ENCODE data around the gene PHKA2. TPM values are rescaled to one million over a fixed set of nuclear protein-coding genes. Genes with fewer than 3 reads are reported as not detected.
A peak's percentile ranks its signal among the peaks of the same experiment; 100 is the strongest.

PHKA2 gene
- total RNA-seq (2013; cell fraction: nucleolus; rRNA removed), result 95.4 and 95.7 TPM in 2 replicates
- total RNA-seq (2014; rRNA removed) (15.6 and 17.5 TPM in 2 replicates), total RNA-seq (2014; rRNA removed; fragmentation: Illumina TruSeq; extraction: Trizol) (13.1 and 15.9 TPM in 2 replicates), total RNA-seq (2021) (22.7 and 25.6 TPM in 2 replicates), polyA plus RNA-seq (2011; rRNA removed) (18.9 and 25.0 TPM in 2 replicates), polyA plus RNA-seq (2014; fragmentation: Illumina TruSeq; extraction: Trizol) (12.3 and 17.2 TPM in 2 replicates), polyA plus RNA-seq (2014; fragmentation: Nextera tagmentation; extraction: Ambion mirVana) (1 to 10 TPM; 1.4 to 5.3 TPM), polyA plus RNA-seq (2014; rRNA removed) (21.4 and 21.8 TPM in 2 replicates), polyA plus RNA-seq (2016; fragmentation: Nextera tagmentation; extraction: Ambion mirVana) (10 to 100 TPM; 11.8 to 13.6 TPM), polyA minus RNA-seq (2011; rRNA and poly(A)+ RNA removed) (33.9 and 47.1 TPM in 2 replicates), Bru-seq, nascent RNA (percentile 63 among the genes with signal in this experiment), BruChase-seq, experiment 1, labeled RNA remaining after a 6-hour chase (percentile 65 among the genes with signal in this experiment), BruChase-seq, experiment 2, labeled RNA remaining after a 2-hour chase (percentile 65 among the genes with signal in this experiment)
- 10.3 TPM for polyA plus RNA-seq (2011; ENCODE audit: low read depth)
- 21.7 and 29.7 TPM in 2 replicates for polyA plus RNA-seq (2011; cell fraction: cytosol; rRNA removed)
- polyA plus RNA-seq (2011; cell fraction: nucleus; rRNA removed), result 195 and 255 TPM in 2 replicates
- 14.8 and 19.0 TPM in 2 replicates for polyA plus RNA-seq (2012)
- polyA minus RNA-seq (2011; cell fraction: cytosol; rRNA and poly(A)+ RNA removed), result 11.2 and 16.4 TPM in 2 replicates
- 61.9 and 83.0 TPM in 2 replicates for polyA minus RNA-seq (2011; cell fraction: nucleus; rRNA and poly(A)+ RNA removed)
- long read RNA-seq, experiment 1, partial matches to known transcripts, result 2 of 6 reads
- long read RNA-seq, experiment 1, other reads (novel, unspliced or antisense), result 4 of 6 reads
- long read RNA-seq, experiment 2, partial matches to known transcripts, result 10 of 18 reads
- long read RNA-seq, experiment 2, other reads (novel, unspliced or antisense), result 5 of 18 reads

- Histone ChIP-seq H3K4me1 (ENCODE audit: control insufficient read depth, insufficient read depth, low read length) (no peaks in the 10 kb centered on the region; the same call in 1 of the 2 replicates), H3K9me3 (replicated peaks; ENCODE audit: control insufficient read depth, insufficient read depth, low read length) (no peaks in the 10 kb centered on the region), H3K9ac (ENCODE audit: control insufficient read depth, insufficient read depth, low read length) (peak within 1 kb of the TSS; percentile 76), H2AFZ (ENCODE audit: control insufficient read depth, low read depth, low read length) (peak within 1 kb of the TSS; percentile 89), H3K79me2 (ENCODE audit: control insufficient read depth, insufficient read depth, low read length) (peaks cover 10% of the 10 kb centered on the region), H3K27me3 (replicated peaks in 1 of 2; ENCODE audit: control insufficient read depth in 2 of 2, insufficient read depth in 2 of 2, low read length in 1 of 2) (no peaks in the 10 kb centered on the region), H4K20me1 (ENCODE audit: control insufficient read depth, insufficient read depth) (no peaks in the 10 kb centered on the region), H3K36me3 (ENCODE audit: control insufficient read depth in 2 of 2, insufficient read depth in 2 of 2, low read length in 1 of 2) (no peaks in the 10 kb centered on the region), H3K27ac (ENCODE audit: control insufficient read depth, insufficient read depth) (peak within 1 kb of the TSS; percentile 80), H3K4me2 (ENCODE audit: control insufficient read depth, insufficient read depth) (peak within 1 kb of the TSS; percentile 69), H3K4me3 (peak within 1 kb of the TSS; percentile 75)
- intact Hi-C loops (cut with micrococcal nuclease; ENCODE audit: unreplicated experiment), result loop anchor here (5.0 kb wide), 1 partner anchor 312 kb away; the partner anchor contains the start of gene RS1
- FAIRE-seq (no peak), DNase-seq (ENCODE audit: low read depth, low spot score) (no peak), ATAC-seq (peak; percentile 77)
- BruUV-seq (replicated peaks), result no TSS peak
- ChIA-PET SMC1A (ENCODE audit: uncharacterized antibody, unreplicated experiment) (no interaction called here), CTCF (no interaction called here), POLR2A (no interaction called here), RAD21 (ENCODE audit: unreplicated experiment) (interaction anchor here (0.6 kb wide), 1 partner anchor 361 kb away, joined by 3 read pairs; no protein-coding TSS in a partner anchor)
- in situ Hi-C loops (cut with MboI), result no loop called here
- WGBS (ENCODE audit: insufficient coverage, insufficient replicate concordance, low lambda C conversion rate, missing lambda C conversion rate), result 40% methylated on average over 30 of the region's 64 CpGs
- TF ChIP-seq SREBF1 (IDR thresholded peaks at IDR 0.05; ENCODE audit: low read length) (no peak), EGR1 (IDR thresholded peaks at IDR 0.05; ENCODE audit: borderline replicate concordance in 1 of 2, low read depth in 2 of 2, low read length in 2 of 2) (peak in 1 of 2 experiments; percentile 39; a peak in 1 of 3 replicates), IRF4 (IDR thresholded peaks at IDR 0.05; ENCODE audit: low read depth, low read length) (no peak), CHD2 (IDR thresholded peaks at IDR 0.05; ENCODE audit: borderline replicate concordance, low read depth, low read length) (no peak), GATAD2B (conservative IDR thresholded peaks at IDR 0.05; ENCODE audit: low read depth) (0 out of 2 replicates have a peak, but pooled peaks have one; percentile 11), ZBTB4 (CRISPR knock-in tag; IDR thresholded peaks at IDR 0.05) (no peak), CBFB (IDR thresholded peaks at IDR 0.05; ENCODE audit: low read depth) (no peak), PML (IDR thresholded peaks at IDR 0.05; ENCODE audit: low read length) (no peak), KLF5 (IDR thresholded peaks at IDR 0.05; ENCODE audit: partially characterized antibody) (no peak), POLR2A (IDR thresholded peaks at IDR 0.05; ENCODE audit: low read depth, low read length) (peak; percentile 64; the same call in 1 of the 2 replicates), SP1 (IDR thresholded peaks at IDR 0.05; ENCODE audit: low read depth, low read length) (no peak), JUND (IDR thresholded peaks at IDR 0.05; ENCODE audit: low read depth, low read length) (no peak), SIX5 (IDR thresholded peaks at IDR 0.05; ENCODE audit: low read depth, low read length, severe bottlenecking) (no peak), ESRRA (IDR thresholded peaks at IDR 0.05; ENCODE audit: low read length) (no peak), NKRF (conservative IDR thresholded peaks at IDR 0.05) (peak; percentile 51; the same call in 1 of the 2 replicates)
These were observed at the start of gene PHKA2 for GRCh38 chrX:18983666-18984380. TSS of gene PHKA2 (minus strand) at chrX:18984114. CDS start at chrX:18983932, 182 bp downstream.

Data from GM12878 (cell line).